ENCODE data around the gene TRAF7.
"Not testable (repeated sequence)": the region's sequence is repeated elsewhere in the genome, so short reads cannot be mapped to it uniquely, and the experiment has no call there.

Gene TRAF7

GRCh38 chr16:2114885-2115590 is 40.5 kb upstream of the TRAF7 start:
- H3K36me3 Mint-ChIP-seq (ENCODE audit: low read depth); H3K4me3 Mint-ChIP-seq; H3K27me3 Mint-ChIP-seq (ENCODE audit: low read depth, poor library complexity); DNase-seq; H3K4me1 Mint-ChIP-seq; H3K9me3 Mint-ChIP-seq: not testable (repeated sequence)
- H3K27ac Mint-ChIP-seq = peak overlapping the region; percentile 61

DNA sequence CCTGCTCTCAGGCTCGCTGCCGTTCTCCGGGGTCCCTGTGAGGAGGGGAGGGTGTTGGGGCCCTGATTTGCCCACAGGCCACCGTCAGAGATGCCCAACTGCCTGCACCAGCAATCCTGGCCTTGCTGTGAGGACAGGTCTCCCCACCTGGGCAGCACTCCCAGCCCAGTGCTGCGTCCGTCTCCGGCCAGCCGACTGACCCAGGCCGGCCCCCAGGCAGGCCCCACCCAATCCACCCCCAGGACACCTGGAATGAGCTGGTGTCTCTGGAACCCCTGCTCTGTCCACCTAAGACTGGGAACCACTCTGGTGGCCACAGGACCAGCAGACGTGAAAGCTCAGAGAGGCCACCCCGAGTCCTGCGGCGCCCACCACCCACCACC is 40.0 kb upstream of the TRAF7 start:
- H3K27ac Mint-ChIP-seq = no peak overlapping the region
- no peaks in the 10 kb centered on the region for H3K9me3 Mint-ChIP-seq
- TF ChIP-seq, protein P1, sequence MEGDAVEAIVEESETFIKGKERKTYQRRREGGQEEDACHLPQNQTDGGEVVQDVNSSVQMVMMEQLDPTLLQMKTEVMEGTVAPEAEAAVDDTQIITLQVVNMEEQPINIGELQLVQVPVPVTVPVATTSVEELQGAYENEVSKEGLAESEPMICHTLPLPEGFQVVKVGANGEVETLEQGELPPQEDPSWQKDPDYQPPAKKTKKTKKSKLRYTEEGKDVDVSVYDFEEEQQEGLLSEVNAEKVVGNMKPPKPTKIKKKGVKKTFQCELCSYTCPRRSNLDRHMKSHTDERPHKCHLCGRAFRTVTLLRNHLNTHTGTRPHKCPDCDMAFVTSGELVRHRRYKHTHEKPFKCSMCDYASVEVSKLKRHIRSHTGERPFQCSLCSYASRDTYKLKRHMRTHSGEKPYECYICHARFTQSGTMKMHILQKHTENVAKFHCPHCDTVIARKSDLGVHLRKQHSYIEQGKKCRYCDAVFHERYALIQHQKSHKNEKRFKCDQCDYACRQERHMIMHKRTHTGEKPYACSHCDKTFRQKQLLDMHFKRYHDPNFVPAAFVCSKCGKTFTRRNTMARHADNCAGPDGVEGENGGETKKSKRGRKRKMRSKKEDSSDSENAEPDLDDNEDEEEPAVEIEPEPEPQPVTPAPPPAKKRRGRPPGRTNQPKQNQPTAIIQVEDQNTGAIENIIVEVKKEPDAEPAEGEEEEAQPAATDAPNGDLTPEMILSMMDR (IDR thresholded peaks at IDR 0.05) = no peak
- H3K27me3 Mint-ChIP-seq (ENCODE audit: low read depth, poor library complexity) = no peaks in the 10 kb centered on the region
- H3K4me1 Mint-ChIP-seq = peaks cover 5% of the 10 kb centered on the region
- H3K36me3 Mint-ChIP-seq (ENCODE audit: low read depth) = peaks cover 4% of the 10 kb centered on the region
- DNase-seq = no peak
- H3K4me3 Mint-ChIP-seq = no peak overlapping the region

DNA sequence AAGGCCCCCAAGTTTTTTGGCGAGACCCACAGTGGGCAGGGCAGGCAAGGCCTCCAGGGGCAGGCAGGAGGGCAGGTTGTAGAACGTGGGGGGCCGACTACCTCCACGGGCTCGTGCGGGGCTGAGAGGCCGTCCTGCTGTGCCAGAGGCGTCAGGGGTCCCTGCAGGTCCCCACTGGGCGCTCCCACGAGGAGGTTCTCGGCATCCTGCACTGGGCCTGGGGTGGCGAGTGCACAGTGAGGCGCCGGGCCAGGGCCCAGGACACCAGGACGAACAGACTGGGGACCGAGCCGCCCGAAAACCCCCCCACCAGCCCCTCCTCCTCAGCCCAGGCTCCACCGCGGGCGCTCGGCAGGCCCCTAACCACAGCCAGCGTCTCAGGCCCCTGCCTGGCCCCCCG is 39.2 kb upstream of the TRAF7 start:
- H3K4me1 Mint-ChIP-seq = peaks cover 13% of the 10 kb centered on the region
- H3K27me3 Mint-ChIP-seq (ENCODE audit: low read depth, poor library complexity); H3K4me3 Mint-ChIP-seq; H3K36me3 Mint-ChIP-seq (ENCODE audit: low read depth); H3K27ac Mint-ChIP-seq; H3K9me3 Mint-ChIP-seq; DNase-seq: not testable (repeated sequence)

DNA sequence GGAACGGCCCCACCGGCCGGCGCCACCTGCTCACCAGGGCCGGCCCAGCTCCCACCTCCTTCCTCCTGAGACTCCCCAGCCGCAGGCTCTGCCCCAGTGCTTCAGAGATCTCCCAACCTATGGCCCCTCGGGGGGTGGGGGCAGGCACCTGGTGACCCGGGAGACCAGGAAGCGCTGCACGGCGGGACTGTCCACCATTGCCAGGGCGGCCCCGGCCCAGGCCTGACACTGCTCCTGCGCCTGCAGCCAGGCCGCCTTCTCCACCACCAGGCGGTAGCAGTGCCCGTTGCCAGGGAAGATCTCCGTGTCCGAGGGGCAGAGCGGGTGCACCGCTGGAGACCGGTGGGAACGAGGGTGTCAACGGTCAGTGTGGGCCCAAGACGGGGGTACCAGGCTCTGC is 38.2 kb upstream of the TRAF7 start:
- DNase-seq; H3K9me3 Mint-ChIP-seq; H3K36me3 Mint-ChIP-seq (ENCODE audit: low read depth); H3K27ac Mint-ChIP-seq; H3K4me3 Mint-ChIP-seq; H3K27me3 Mint-ChIP-seq (ENCODE audit: low read depth, poor library complexity): not testable (repeated sequence)
- H3K4me1 Mint-ChIP-seq = peaks cover 15% of the 10 kb centered on the region

DNA sequence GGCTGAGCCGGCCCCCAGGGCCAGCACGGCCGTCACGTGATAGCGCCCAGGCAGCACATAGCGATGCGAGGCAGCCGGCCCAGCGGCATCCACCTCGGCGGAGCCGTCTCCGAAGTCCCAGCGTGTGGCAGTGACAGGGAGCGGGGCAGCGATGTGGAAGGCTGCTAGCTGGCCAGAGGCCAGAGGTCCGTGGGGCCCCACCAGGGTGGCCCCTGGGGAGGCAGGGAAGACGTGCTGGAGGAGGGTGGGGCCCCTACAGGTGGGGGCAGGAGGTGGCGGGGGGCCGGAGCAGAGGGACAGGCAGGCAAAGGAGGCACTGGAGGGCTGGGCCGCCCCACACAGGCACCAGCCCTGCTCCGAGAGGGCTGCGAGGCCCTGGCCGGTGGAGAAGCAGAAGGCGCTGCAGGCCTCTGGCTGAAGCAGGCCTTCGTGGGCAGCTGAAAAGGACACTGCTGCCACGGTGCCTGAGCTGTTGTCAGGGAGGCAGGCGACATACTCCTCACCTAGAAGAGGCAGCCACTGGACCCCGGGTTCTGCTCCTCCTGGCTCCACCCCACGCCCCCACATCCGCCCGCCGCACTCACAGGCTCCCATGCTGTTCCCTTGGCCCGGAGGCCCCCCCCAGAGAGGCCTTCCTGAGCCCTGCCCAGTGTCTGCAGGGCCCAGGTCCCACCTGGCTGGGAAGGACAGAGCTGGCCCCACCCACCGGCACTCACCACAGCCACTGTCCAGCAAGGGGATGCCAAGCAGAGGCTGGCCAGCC is 37.4 kb upstream of the TRAF7 start:
- not testable (repeated sequence) for DNase-seq; H3K4me3 Mint-ChIP-seq; H3K27me3 Mint-ChIP-seq (ENCODE audit: low read depth, poor library complexity); H3K9me3 Mint-ChIP-seq; H3K27ac Mint-ChIP-seq; H3K36me3 Mint-ChIP-seq (ENCODE audit: low read depth)
- H3K4me1 Mint-ChIP-seq = peaks cover 15% of the 10 kb centered on the region

- not testable (repeated sequence) for H3K9me3 Mint-ChIP-seq; DNase-seq; H3K36me3 Mint-ChIP-seq (ENCODE audit: low read depth); H3K27me3 Mint-ChIP-seq (ENCODE audit: low read depth, poor library complexity); H3K4me3 Mint-ChIP-seq
- Mint-ChIP-seq H3K27ac (peak overlapping the region; percentile 93), H3K4me1 (peaks cover 30% of the 10 kb centered on the region)
Observed at GRCh38 chr16:2121325-2121724, 34.3 kb upstream of the TRAF7 start.

DNA sequence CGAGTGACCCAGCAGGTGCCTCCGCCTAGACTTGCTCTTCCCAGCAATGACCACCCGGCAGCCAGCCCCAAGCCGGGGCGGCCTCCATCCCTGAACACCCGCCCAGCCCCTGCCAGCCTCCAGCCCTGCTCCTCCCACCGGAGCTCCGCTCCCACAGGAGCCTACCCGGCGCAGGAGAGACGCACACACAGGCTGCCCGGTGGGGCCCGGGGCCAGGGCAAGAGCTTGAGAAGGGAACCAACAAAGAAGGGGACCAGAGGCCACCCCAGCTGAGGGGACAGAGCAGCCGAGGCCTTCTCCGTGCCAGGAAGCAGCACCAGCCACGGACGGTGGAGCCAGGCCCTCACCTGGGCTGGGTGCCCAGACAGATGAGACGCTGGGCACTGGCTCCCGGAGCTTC is 33.7 kb upstream of the TRAF7 start:
- no peak overlapping the region for H3K27ac Mint-ChIP-seq
- DNase-seq = no peak
- no peaks in the 10 kb centered on the region for H3K9me3 Mint-ChIP-seq
- no peak overlapping the region for H3K4me3 Mint-ChIP-seq
- H3K27me3 Mint-ChIP-seq (ENCODE audit: low read depth, poor library complexity) = peaks cover 2% of the 10 kb centered on the region
- TF ChIP-seq, protein P1 (IDR thresholded peaks at IDR 0.05) = no peak
- peaks cover 35% of the 10 kb centered on the region for H3K4me1 Mint-ChIP-seq
- H3K36me3 Mint-ChIP-seq (ENCODE audit: low read depth) = no peaks in the 10 kb centered on the region

DNA sequence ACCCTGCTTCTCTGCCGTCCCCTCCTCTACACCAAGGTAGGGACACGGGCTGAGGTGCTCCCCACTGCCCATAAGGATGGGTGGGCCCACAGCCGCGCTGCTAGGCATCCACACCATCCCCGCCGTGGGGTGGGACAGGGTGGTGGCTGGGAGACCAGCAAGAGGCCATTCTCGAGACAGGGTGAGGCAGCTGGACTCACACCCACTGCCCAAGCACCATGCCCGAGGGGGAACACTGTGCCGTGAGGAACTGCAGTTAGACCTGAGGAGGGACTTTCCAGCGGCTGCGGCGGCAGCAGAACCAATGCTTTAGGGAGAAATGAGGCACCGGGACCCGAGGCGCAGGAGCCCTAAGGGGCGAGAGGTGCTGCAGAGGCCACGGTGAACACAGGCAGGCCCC is 33.2 kb upstream of the TRAF7 start:
- no peak for DNase-seq
- Mint-ChIP-seq H3K4me1 (peaks cover 41% of the 10 kb centered on the region), H3K9me3 (no peaks in the 10 kb centered on the region), H3K4me3 (no peak overlapping the region), H3K27me3 (ENCODE audit: low read depth, poor library complexity) (peaks cover 3% of the 10 kb centered on the region), H3K36me3 (ENCODE audit: low read depth) (no peaks in the 10 kb centered on the region), H3K27ac (no peak overlapping the region)
- TF ChIP-seq, protein P1 (IDR thresholded peaks at IDR 0.05) = no peak

DNA sequence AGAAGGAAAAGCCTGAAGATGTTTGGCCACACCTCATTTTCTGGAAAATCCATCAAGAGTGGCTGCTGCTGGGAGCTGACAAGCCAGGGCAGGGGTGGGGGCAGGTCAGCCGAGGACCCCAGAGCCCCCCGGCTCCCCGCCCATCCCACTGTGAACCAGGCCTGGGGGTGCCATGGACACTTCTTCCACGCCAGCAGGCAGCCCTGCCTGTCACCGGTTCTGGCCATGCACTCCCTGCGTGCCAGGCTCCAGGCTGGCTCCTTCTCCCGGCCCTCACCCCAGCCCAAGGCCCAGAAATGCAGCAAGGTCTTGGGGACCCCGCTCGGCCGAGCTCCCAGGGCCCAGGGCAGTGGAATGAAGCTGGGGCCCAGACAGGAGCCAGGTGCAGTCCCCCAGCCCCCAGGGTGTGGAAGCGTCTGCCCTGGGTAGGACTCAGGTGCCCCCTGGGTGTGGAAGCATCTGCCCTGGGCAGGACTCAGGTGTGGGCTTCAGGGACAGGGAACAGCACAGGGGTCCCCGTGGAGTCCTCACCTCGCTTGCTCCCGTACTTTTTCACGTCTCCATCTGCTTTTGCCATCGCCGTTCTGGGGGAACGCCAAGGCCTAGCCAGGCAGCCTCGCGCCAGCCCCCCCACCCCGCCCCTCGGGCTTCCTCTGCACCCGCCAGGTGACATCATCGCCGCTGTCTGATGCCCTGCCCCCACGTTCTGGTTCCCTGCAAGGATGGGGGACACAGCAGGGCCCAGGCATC is 32.5 kb upstream of the TRAF7 start:
- peaks cover 41% of the 10 kb centered on the region for H3K4me1 Mint-ChIP-seq
- DNase-seq, H3K27ac Mint-ChIP-seq: not testable (repeated sequence)

DNA sequence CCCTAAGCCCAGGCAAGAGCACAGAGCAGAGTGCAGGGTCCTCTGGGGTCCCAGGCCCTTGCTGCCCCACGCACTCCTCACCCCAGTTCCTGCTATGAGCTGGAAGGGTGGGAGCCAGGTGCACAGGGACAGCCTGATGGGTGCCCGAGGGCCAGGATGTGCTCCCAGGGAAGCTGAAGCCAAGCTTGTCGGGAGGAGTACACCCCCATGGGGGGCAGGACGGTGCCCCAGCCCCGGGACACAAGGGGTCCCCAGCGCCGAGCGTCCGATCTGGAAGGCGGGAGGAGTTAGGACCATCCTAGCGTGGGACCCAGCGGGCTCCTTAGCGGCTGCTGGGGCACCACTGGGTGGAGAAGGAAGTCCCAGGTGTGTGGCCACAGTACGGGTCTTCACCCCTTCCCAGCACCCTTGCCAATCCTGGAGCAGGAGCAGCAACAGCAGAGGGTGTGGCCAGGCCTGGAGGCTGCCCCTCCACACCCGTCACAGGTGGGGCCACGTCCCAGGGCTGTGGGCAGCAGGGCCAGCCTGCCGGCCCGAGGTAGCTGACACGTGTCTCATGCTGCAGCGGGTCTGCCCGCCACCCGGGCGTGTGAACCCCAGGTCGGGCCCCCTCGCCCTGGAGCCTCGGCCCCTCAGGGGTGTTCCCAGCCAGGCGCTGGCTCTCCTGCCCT is 31.7 kb upstream of the TRAF7 start:
- not testable (repeated sequence) for H3K9me3 Mint-ChIP-seq; H3K27me3 Mint-ChIP-seq (ENCODE audit: low read depth, poor library complexity); DNase-seq; H3K4me3 Mint-ChIP-seq; H3K27ac Mint-ChIP-seq; H3K36me3 Mint-ChIP-seq (ENCODE audit: low read depth)
- peaks cover 46% of the 10 kb centered on the region for H3K4me1 Mint-ChIP-seq

More for the DNA sequence above, 32.5 kb upstream of the TRAF7 start:
- H3K4me3 Mint-ChIP-seq; H3K36me3 Mint-ChIP-seq (ENCODE audit: low read depth); H3K9me3 Mint-ChIP-seq; H3K27me3 Mint-ChIP-seq (ENCODE audit: low read depth, poor library complexity): not testable (repeated sequence)

GRCh38 chr16:2124377-2124693 is 31.2 kb upstream of the TRAF7 start:
- not testable (repeated sequence) for DNase-seq; H3K27ac Mint-ChIP-seq; H3K9me3 Mint-ChIP-seq; H3K4me3 Mint-ChIP-seq; H3K36me3 Mint-ChIP-seq (ENCODE audit: low read depth); H3K27me3 Mint-ChIP-seq (ENCODE audit: low read depth, poor library complexity)
- peaks cover 47% of the 10 kb centered on the region for H3K4me1 Mint-ChIP-seq

Measured in nephron progenitor cell (in vitro differentiated cells).